ENCODE data around the gene BDKRB2.
"Not testable (repeated sequence)": the region's sequence is repeated elsewhere in the genome, so short reads cannot be mapped to it uniquely, and the experiment has no call there.

The BDKRB2 gene

DNA sequence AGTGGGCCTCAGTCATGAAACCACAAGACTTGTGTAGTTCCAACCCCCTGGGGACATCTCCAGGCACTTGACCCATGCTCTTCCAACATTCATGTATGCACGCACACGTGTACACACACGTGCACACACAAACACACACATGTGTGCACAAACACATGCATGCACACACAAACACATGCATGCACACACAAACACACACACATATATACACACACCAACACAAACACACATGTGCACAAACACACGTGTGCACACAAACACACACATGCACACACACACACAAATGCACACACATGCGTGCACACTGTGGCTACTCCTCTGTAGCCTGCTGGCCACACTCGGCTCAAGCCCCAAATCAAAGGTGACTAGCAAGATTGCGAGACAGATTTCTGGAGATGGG lies 22.8 kb downstream of the BDKRB2 start:
- DNase-seq = no peak

GRCh38 chr14:96229315-96229714 lies 24.7 kb downstream of the BDKRB2 start:
- DNase-seq = no peak

DNA sequence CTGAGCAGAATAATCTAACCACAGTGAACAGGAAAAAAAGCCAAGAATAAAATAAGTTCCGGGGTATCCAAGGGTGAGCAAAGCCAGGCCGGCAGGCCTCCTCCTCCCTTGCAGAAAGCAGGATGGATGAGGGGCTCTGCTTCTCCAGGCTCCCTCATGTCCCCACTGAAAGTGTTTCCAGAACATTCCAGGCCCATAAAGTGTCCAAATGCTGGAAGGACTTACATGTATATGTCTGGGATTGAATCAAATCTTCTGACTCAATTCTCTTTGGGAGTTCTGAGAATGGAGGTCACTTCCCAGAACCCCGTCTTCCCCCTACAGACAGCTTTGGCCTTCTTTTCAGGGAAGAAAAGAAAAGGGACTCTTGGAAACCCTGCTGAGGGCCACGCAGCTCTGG lies 26.4 kb downstream of the BDKRB2 start:
- no peak for DNase-seq

- DNase-seq = no peak
These were observed 27.0 kb downstream of the BDKRB2 start for GRCh38 chr14:96231526-96232130.

GRCh38 chr14:96232506-96232905 lies 27.9 kb downstream of the BDKRB2 start:
- no peak for DNase-seq

GRCh38 chr14:96233661-96234060 lies 29.0 kb downstream of the BDKRB2 start:
- DNase-seq = no peak

- no peak for DNase-seq
These were observed 30.8 kb downstream of the BDKRB2 start for GRCh38 chr14:96235426-96235825.

- no peak for DNase-seq
These were observed 33.0 kb downstream of the BDKRB2 start for GRCh38 chr14:96237641-96238040.

DNA sequence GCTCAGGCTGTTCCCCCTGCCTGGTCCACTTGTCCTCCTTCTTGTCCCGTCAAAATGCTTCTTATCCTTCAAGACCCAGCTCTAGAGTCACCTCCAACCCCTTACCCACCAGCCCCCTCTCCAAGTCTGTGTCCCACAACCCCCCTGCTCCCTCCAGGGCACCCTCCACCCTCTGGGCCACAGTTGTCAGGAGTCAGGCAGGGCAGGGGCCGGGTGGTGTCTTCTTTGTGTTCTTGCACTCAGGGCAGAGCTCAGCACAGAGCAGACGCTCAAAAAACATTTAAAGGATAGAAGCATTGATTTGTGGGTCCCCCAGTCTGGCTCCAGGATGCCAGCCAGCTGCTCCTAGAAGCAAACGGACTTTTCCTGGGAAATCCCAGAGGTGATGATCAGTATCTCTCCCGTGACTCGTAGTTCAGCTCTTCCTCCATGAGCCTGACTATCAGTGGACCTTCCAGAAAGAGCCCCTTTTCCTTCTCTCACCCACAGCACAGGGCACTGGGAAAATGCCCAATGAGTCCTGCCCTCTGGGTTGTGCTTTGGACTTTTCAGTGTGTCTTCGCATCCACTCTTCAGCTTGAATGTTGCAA lies 34.1 kb downstream of the BDKRB2 start:
- no peak for DNase-seq

DNA sequence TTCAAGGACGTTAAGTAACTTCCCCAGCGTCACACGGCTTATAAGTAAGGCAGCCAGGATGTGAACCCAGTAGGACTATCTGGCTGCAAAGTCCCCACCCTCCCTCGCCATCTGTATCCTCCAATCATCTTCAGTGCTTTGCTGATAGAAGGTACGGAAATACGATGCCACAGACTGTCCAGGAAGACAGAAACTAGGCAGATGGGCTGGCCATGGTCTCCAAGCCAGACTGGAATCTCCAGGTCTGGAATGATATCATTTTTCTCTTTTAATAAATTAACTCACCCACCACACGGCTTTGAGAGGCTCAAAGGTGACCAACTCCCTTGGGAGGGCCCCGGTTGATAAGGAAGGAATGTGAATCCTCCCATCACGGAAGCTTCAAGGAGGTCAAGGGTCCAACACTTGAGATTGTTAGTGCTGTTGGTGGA lies 35.1 kb downstream of the BDKRB2 start:
- no peak for DNase-seq

DNA sequence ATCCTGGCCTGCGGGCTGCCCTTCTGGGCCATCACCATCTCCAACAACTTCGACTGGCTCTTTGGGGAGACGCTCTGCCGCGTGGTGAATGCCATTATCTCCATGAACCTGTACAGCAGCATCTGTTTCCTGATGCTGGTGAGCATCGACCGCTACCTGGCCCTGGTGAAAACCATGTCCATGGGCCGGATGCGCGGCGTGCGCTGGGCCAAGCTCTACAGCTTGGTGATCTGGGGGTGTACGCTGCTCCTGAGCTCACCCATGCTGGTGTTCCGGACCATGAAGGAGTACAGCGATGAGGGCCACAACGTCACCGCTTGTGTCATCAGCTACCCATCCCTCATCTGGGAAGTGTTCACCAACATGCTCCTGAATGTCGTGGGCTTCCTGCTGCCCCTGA lies 36.0 kb downstream of the BDKRB2 start:
- no peak for DNase-seq

DNA sequence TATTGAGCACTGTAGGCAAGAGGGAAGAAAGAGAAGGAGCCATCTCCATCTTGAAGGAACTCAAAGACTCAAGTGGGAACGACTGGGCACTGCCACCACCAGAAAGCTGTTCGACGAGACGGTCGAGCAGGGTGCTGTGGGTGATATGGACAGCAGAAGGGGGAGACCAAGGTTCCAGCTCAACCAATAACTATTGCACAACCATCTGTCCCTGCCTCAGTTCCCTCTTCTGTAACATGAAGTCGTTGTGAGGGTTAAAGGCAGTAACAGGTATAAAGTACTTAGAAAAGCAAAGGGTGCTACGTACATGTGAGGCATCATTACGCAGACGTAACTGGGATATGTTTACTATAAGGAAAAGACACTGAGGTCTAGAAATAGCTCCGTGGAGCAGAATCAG lies 37.5 kb downstream of the BDKRB2 start:
- DNase-seq = no peak

DNA sequence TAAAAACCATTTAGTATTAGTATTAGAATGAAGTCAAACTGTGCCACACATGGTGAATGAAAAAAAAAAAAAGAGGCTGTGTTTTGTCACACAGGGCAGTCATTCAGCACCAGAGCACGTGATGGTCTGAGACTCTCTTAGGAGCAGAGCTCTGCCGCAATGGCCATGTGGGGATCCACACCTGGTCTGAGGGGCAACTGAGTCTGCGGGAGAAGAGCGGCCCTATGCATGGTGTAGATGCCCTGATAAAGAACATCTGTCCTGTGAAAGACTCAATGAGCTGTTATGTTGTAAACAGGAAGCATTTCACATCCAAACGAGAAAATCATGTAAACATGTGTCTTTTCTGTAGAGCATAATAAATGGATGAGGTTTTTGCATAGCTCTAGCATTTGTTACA lies 39.1 kb downstream of the BDKRB2 start:
- no peak for DNase-seq

GRCh38 chr14:96245074-96245473 lies 40.4 kb downstream of the BDKRB2 start:
- not testable (repeated sequence) for DNase-seq

DNA sequence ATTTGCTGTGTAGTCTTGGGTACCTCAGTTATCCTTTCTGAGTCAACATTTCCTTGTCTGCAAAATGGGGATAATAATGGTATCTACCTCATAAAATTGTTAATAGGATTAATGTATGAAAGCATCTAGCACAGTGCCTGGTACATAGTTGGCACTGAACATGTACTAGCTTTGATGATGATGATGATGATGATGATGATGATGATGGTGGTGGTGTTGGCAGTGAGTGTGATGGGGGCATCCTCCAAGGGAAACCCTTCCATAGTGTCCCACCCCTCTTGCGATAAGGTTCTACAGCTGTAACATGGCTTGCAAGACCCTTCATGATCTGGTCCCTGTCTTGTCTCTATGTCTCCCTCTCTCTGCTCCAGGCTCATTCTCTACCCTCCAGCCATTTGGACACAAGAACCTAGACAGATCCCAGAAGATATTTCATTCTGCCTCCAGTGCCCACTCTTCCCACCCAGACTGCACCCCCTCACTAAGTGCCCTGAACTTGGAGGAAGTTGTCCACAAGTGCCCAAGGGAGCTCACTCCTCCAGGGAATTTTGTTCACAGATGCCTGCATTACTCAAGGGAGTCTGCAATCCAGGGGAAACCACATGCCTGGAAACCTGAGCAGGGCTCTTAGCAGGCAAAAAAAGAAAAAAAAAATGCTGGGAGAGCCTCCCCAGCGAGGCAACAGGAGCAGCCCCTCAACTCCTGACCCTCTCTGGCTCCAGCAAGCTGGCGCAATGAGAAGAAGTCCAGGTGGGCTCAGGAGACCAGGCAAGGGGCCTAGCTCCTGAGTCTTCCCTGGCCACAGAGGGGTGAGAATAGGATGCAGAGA lies 41.3 kb downstream of the BDKRB2 start:
- no peak for DNase-seq

DNA sequence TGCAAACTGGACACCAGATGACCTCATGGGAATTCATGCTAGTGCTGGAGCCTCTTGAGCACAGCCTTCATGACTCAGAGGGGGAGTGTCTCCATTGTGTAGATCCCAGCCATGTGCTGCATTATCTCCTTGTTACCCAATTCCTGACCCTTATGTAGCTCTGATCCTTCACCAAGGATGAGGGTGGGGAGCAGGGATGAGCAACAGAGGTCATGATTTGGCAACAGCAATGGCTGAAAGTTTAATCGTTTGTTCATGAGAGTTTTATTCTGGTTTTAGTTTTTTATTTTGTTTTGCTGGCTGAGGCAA lies 41.9 kb downstream of the BDKRB2 start:
- peak; percentile 57 for DNase-seq

GRCh38 chr14:96247031-96247430 lies 42.4 kb downstream of the BDKRB2 start:
- DNase-seq = no peak

GRCh38 chr14:96249029-96249428 lies 44.4 kb downstream of the BDKRB2 start:
- DNase-seq = peak; percentile 80

DNA sequence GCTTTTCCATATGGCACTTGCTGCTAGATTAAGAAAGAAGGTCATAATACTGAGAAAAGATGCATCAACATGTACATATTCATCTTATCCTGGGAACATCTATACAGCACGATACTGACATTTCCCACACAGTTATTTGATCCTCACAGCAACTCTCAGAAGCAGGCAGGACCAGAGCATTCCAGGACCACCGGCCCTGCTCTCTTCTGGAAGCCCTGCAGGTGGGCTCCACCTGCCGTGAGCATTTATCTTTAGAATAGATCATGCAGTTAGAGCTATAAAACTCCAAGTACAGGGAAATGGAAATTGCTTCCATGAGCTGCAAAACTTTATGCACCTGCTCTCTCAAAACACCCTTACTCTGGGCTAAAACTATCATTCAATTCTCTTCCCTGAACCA lies 45.8 kb downstream of the BDKRB2 start:
- DNase-seq = no peak

GRCh38 chr14:96251656-96252155 lies 47.1 kb downstream of the BDKRB2 start:
- DNase-seq = no peak

- DNase-seq = no peak
These were observed 47.8 kb downstream of the BDKRB2 start for GRCh38 chr14:96252323-96252998.

GRCh38 chr14:96252999-96253539 lies 48.4 kb downstream of the BDKRB2 start:
- no peak for DNase-seq

DNA sequence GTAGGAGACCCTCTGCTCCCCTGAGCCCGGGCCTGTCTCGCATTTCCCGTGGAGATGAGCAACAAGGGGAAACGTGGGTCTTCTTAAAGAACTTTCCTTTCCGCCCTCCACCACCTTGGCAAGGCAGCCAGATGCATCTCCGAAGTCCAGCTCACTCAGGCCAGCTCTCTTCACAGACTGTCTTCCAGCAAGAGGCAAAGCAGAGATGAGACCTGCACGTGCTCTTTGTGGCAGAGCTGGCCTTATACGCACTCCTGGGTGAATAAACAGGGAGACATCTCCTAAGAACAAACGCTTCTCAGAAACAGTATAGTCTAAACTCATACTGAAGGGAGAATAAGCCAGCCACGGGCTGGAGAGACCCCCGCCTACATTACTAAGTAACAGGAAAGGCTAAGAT lies 50.0 kb downstream of the BDKRB2 start:
- no peak for DNase-seq

All from suppressor macrophage treated with lipopolysaccharide for 4 hours (primary cell).